Nephron (organoid): ENCODE results near the gene SLC25A12.

Source experiments
- H3K27ac Mint-ChIP-seq, 3 experiments: 2 replicates each; pipeline ENCODE4 v1.8.0; 2020; ENCODE audit warnings: mixed read lengths in 3 of 3, mild to moderate bottlenecking in 2 of 3, moderate library complexity in 1 of 3
- H3K27me3 Mint-ChIP-seq: 2 replicates; pipeline ENCODE4 v1.8.0; 2021; ENCODE audit warnings: low read depth, mild to moderate bottlenecking, moderate library complexity, mixed read lengths
- H3K36me3 Mint-ChIP-seq: 2 replicates; pipeline ENCODE4 v1.8.0; 2020; ENCODE audit warnings: low read depth, mixed read lengths
- H3K4me1 Mint-ChIP-seq: 2 replicates; pipeline ENCODE4 v1.8.0; 2020; ENCODE audit warnings: mixed read lengths
- H3K4me3 Mint-ChIP-seq, 3 experiments: 2 replicates each; pipeline ENCODE4 v1.8.0; 2020; ENCODE audit warnings: mild to moderate bottlenecking in 3 of 3, mixed read lengths in 3 of 3, moderate library complexity in 2 of 3
- H3K9me3 Mint-ChIP-seq: 2 replicates; pipeline ENCODE4 v1.8.0; 2020; ENCODE audit warnings: mixed read lengths
- CTCF ChIP-seq, 3 experiments: fragments of 200-600 bp; sonication (generic); IDR thresholded peaks; one replicate each; pipeline ENCODE4 v1.5.0; 2021; ENCODE audit warnings: antibody characterized with exemption in 3 of 3; ENCODE audit not compliant: unreplicated experiment in 3 of 3

The SLC25A12 gene

GRCh38 chr2:171747371-171747770 is 146.7 kb downstream of the SLC25A12 start:
- TF ChIP-seq CTCF (IDR thresholded peaks at IDR 0.05; ENCODE audit: unreplicated experiment in 3 of 3), result no peak
- no peaks in the 10 kb centered on the region for H3K27me3 Mint-ChIP-seq
- H3K4me3 Mint-ChIP-seq, result no peak overlapping the region
- no peaks in the 10 kb centered on the region for H3K4me1 Mint-ChIP-seq
- H3K36me3 Mint-ChIP-seq, result peaks cover 70% of the 10 kb centered on the region
- no peak overlapping the region for H3K27ac Mint-ChIP-seq
- H3K9me3 Mint-ChIP-seq, result no peaks in the 10 kb centered on the region

- H3K27ac Mint-ChIP-seq, result no peak overlapping the region
- H3K4me3 Mint-ChIP-seq, result no peak overlapping the region
- no peaks in the 10 kb centered on the region for H3K27me3 Mint-ChIP-seq
- TF ChIP-seq CTCF (IDR thresholded peaks at IDR 0.05; ENCODE audit: unreplicated experiment in 3 of 3), result no peak
- H3K4me1 Mint-ChIP-seq, result no peaks in the 10 kb centered on the region
- H3K36me3 Mint-ChIP-seq, result peaks cover 71% of the 10 kb centered on the region
- H3K9me3 Mint-ChIP-seq, result no peaks in the 10 kb centered on the region
These were observed 148.2 kb downstream of the SLC25A12 start for GRCh38 chr2:171745806-171746205.

GRCh38 chr2:171745141-171745540 is 148.9 kb downstream of the SLC25A12 start:
- no peak overlapping the region for H3K4me3 Mint-ChIP-seq
- no peaks in the 10 kb centered on the region for H3K27me3 Mint-ChIP-seq
- TF ChIP-seq CTCF (IDR thresholded peaks at IDR 0.05; ENCODE audit: unreplicated experiment in 3 of 3), result no peak
- no peaks in the 10 kb centered on the region for H3K4me1 Mint-ChIP-seq
- H3K9me3 Mint-ChIP-seq, result no peaks in the 10 kb centered on the region
- H3K27ac Mint-ChIP-seq, result no peak overlapping the region
- peaks cover 74% of the 10 kb centered on the region for H3K36me3 Mint-ChIP-seq

- Mint-ChIP-seq H3K9me3 (no peaks in the 10 kb centered on the region), H3K4me3 (no peak overlapping the region), H3K27ac (no peak overlapping the region), H3K36me3 (peaks cover 72% of the 10 kb centered on the region), H3K27me3 (no peaks in the 10 kb centered on the region), H3K4me1 (no peaks in the 10 kb centered on the region)
- no peak for TF ChIP-seq CTCF (IDR thresholded peaks at IDR 0.05; ENCODE audit: unreplicated experiment in 3 of 3)
These were observed 151.3 kb downstream of the SLC25A12 start for GRCh38 chr2:171742760-171743159.

- peaks cover 78% of the 10 kb centered on the region for H3K36me3 Mint-ChIP-seq
- H3K4me1 Mint-ChIP-seq, result no peaks in the 10 kb centered on the region
- H3K9me3 Mint-ChIP-seq, result no peaks in the 10 kb centered on the region
- no peak overlapping the region for H3K27ac Mint-ChIP-seq
- H3K27me3 Mint-ChIP-seq, result no peaks in the 10 kb centered on the region
- H3K4me3 Mint-ChIP-seq, result no peak overlapping the region
- no peak for TF ChIP-seq CTCF (IDR thresholded peaks at IDR 0.05; ENCODE audit: unreplicated experiment in 3 of 3)
These were observed 152.9 kb downstream of the SLC25A12 start for GRCh38 chr2:171741189-171741588.

GRCh38 chr2:171735991-171736710 is 157.9 kb downstream of the SLC25A12 start:
- Mint-ChIP-seq H3K4me3 (no peak overlapping the region), H3K9me3 (no peaks in the 10 kb centered on the region), H3K27me3 (no peaks in the 10 kb centered on the region), H3K36me3 (peaks cover 85% of the 10 kb centered on the region), H3K27ac (peak overlapping the region; percentile 63 to 79 (median 76)), H3K4me1 (no peaks in the 10 kb centered on the region)
- no peak for TF ChIP-seq CTCF (IDR thresholded peaks at IDR 0.05; ENCODE audit: unreplicated experiment in 3 of 3)
